Lung (tissue), 12 donors: Measurements from ENCODE around the gene LMF2. TPM values are rescaled to one million over a fixed set of nuclear protein-coding genes. Genes with fewer than 3 reads are reported as not detected.

Experiments used
- ATAC-seq: fragments of 200-7000 bp; cut with Tn5 transposase; one replicate; pipeline ENCODE4 v1.9.1; 2020; ENCODE audit warnings: moderate number of reproducible peaks; ENCODE audit not compliant: insufficient read depth, low FRiP score
- DNase-seq, 3 donors: peaks; one replicate each; pipeline ENCODE4 v3.0.0-alpha.2; 2013 to 2017
- H3K27ac ChIP-seq, 2 donors: one replicate each; pipeline ENCODE4 v1.5.1; 2013; ENCODE audit warnings: mild to moderate bottlenecking in 2 of 2, moderate library complexity in 2 of 2, control low read depth in 1 of 2, inconsistent platforms in 1 of 2, low read depth in 1 of 2, low read length in 1 of 2
- H3K27me3 ChIP-seq, 3 donors: one replicate each; pipeline ENCODE4 v1.5.1; 2013; ENCODE audit warnings: low read length in 2 of 3; ENCODE audit not compliant: control insufficient read depth in 3 of 3, insufficient read depth in 3 of 3
- H3K36me3 ChIP-seq, 4 donors: one replicate each; pipeline ENCODE4 v1.5.1; 2013; ENCODE audit warnings: low read length in 4 of 4, mild to moderate bottlenecking in 1 of 4, moderate library complexity in 1 of 4; ENCODE audit not compliant: control insufficient read depth in 4 of 4, insufficient read depth in 4 of 4
- H3K4me1 ChIP-seq, 5 donors: one replicate each; pipeline ENCODE4 v1.5.1; 2013; ENCODE audit warnings: low read length in 5 of 5, mild to moderate bottlenecking in 2 of 5, moderate library complexity in 1 of 5; ENCODE audit not compliant: control insufficient read depth in 5 of 5, insufficient read depth in 5 of 5
- H3K4me3 ChIP-seq: one replicate; pipeline ENCODE4 v1.5.1; 2013; ENCODE audit warnings: mild to moderate bottlenecking, control low read depth, moderate library complexity
- H3K9ac ChIP-seq, 2 donors: one replicate each; pipeline ENCODE4 v1.5.1; 2013; ENCODE audit warnings: low read length in 2 of 2, control low read depth in 1 of 2; ENCODE audit not compliant: insufficient read depth in 1 of 2
- H3K9me3 ChIP-seq, 4 donors: one replicate each; pipeline ENCODE4 v1.5.1; 2013; ENCODE audit warnings: low read length in 3 of 4, mild to moderate bottlenecking in 1 of 4, moderate library complexity in 1 of 4; ENCODE audit not compliant: control insufficient read depth in 4 of 4, insufficient read depth in 3 of 4
- WGBS, 2 donors: extraction: QIAGEN DNeasy Blood & Tissue Kit; methylation state at CpG; one replicate each; pipeline ENCODE4 v1.1.7; 2013; 5-methylcytosine and 5-hydroxymethylcytosine counted together
- polyA plus RNA-seq, 2 donors: library from polyadenylated mRNA; stranded (reverse); fragments of 200-250 nt; gene quantifications; one replicate each; pipeline ENCODE4 v1.2.1, GENCODE V29; 2013
- total RNA-seq, 2 donors: library from RNA; depleted of rRNA in 1 of 2; stranded (reverse); fragments of >200 nt in 1 of 2; gene quantifications; one replicate each; pipeline ENCODE4 v1.2.1, GENCODE V29; 2014 to 2021
- TF ChIP-seq, protein P1 (sequence below): IDR thresholded peaks from 2 replicates; pipeline ENCODE4 v1.5.1; 2012; ENCODE audit warnings: mild to moderate bottlenecking; ENCODE audit errors: control extremely low read depth, extremely low read depth
- donor health status: control.
- donor health status: control.
- donor health status: Bipolar disorder and iron deficiency.
- donor health status: healthy.
- donor health status: DM: yes; HTN: yes; CAD: no.

Gene LMF2
- total and polyA plus RNA-seq, 4 donors, result 29.8 to 84.6 (median 50.4) TPM

DNA sequence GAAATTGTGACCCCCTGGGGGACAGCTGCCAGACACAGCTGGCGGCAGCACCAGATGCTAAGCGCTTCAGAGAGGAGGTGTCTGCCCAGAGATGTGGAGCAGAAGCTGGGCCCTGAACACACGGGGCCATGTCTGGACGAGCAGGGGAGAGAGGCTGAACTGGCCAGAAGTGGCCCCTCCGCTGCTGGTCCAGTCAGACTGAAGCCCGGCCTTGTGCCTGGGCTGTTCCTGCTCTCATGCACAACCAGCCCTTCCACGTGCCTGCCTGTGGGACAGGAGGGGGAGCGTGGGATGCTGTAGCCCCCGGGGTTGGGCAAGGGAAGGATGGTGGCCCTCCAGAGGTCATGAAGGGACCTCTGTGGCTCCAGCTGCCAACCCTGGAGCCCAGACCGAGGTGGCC is 24.4 kb downstream of the LMF2 start:
- ATAC-seq, result no peak
- Histone ChIP-seq H3K9ac (no peak overlapping the region), H3K9me3 (no peaks in the 10 kb centered on the region), H3K4me1 (peaks cover 0 to 5% (median 0%) of the 10 kb centered on the region in 5 donors), H3K4me3 (no peak overlapping the region), H3K27me3 (peaks cover 0 to 37% (median 20%) of the 10 kb centered on the region in 3 donors), H3K27ac (no peak overlapping the region), H3K36me3 (no peaks in the 10 kb centered on the region)
- 86% methylated on average over 9 to 10 of the region's 10 CpGs for WGBS, 2 donors
- no peak for DNase-seq
- TF ChIP-seq, protein P1, sequence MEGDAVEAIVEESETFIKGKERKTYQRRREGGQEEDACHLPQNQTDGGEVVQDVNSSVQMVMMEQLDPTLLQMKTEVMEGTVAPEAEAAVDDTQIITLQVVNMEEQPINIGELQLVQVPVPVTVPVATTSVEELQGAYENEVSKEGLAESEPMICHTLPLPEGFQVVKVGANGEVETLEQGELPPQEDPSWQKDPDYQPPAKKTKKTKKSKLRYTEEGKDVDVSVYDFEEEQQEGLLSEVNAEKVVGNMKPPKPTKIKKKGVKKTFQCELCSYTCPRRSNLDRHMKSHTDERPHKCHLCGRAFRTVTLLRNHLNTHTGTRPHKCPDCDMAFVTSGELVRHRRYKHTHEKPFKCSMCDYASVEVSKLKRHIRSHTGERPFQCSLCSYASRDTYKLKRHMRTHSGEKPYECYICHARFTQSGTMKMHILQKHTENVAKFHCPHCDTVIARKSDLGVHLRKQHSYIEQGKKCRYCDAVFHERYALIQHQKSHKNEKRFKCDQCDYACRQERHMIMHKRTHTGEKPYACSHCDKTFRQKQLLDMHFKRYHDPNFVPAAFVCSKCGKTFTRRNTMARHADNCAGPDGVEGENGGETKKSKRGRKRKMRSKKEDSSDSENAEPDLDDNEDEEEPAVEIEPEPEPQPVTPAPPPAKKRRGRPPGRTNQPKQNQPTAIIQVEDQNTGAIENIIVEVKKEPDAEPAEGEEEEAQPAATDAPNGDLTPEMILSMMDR, result no peak

DNA sequence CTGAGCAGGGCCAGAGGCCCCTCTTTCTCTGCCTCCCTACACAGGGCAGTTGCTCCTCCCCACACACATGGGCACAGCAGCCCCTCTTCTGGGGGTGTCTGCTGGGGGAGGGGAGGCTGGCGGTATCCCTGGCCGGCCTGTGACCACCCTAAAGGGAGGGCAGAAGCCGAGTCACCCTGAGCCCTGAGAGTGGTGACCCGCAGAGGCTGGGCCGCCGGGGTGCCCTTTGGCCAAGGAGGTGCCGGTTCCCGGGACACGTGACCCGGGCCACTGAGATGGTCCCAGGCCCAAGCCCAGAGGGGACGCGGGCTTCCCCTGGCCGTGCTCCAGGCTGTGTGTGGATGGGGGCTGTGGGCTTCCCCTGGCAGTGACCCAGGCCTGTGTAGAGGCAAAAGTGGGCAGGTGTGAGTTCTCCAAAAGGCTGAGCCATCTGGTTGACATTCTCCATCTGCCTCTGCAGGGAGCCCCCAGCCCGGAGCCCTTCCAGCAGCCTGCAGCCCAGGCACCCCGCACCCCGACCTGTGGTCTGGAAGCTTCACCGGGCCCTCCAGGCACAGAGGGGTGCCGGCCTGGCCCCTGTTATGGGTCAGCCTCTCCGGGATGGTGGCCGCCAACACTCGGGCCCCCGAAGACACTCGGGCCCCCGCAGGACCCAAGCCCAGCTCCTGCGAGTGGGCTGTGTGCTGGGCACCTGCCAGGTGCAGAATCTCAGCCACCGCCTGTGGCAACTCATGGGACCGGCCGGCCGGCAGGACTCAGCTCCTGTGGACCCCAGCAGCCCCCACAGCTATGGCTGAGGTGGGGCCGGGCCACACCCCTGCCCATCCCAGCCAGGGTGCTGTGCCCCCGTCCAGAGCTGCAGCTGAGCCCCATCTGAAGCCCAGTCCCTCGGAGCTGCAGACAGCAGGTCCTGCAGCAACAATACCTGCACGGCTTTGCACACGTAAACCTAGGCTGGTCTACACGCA is 25.1 kb downstream of the LMF2 start:
- 70 to 73% methylated on average over 34 to 35 of the region's 35 CpGs for WGBS, 2 donors
- no peaks in the 10 kb centered on the region for H3K9me3 ChIP-seq
- H3K36me3 ChIP-seq, result no peaks in the 10 kb centered on the region
- H3K27ac ChIP-seq, result no peak overlapping the region
- ATAC-seq, result no peak
- peaks cover 0 to 37% (median 20%) of the 10 kb centered on the region in 3 donors for H3K27me3 ChIP-seq
- no peak overlapping the region for H3K9ac ChIP-seq
- no peak for DNase-seq
- H3K4me1 ChIP-seq, result peaks cover 0 to 5% (median 0%) of the 10 kb centered on the region in 5 donors
- TF ChIP-seq, protein P1, result no peak
- H3K4me3 ChIP-seq, result peak overlapping the region; percentile 29

DNA sequence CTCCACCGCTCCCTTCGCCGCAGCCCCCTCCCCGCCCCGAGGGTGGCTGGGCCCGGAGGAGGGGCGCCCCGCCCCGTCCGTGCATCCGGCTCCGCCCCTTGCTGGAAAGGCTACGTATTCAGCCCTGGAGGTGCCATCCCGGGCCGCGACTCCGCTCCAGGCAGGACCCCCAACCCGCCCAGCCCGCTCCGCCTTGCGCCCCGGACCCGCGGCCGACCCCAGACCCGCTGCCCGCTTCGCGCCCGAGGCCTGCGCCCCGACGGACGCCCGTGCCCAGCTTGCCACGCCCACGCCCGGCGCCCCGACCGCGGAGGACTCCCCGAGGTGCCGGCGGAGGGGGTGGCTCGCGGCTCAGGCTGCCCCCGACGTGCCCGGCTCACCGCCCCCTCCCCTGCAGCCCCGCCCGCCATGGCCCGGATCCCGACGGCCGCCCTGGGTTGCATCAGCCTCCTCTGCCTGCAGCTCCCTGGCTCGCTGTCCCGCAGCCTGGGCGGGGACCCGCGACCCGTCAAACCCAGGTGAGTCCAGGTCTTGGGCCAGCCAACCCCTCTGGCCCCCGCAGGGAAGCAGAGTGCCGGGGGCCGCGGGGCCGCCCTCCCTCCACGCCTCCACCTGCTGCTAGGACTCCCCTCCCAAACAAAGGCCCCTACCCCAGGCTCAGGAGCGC is 25.9 kb downstream of the LMF2 start, which contains the start of gene ADM2:
Gene ADM2, plus strand, starts transcription at position 104 of the 667 bp plus-strand sequence. Its CDS starts 305 bp downstream, at position 409.
- peak; percentile 37 for ATAC-seq
- no peaks in the 10 kb centered on the region for H3K9me3 ChIP-seq
- TF ChIP-seq, protein P1, result no peak
- H3K4me3 ChIP-seq, result peak within 1 kb of the TSS; percentile 29
- H3K27me3 ChIP-seq, result peaks cover 0 to 37% (median 20%) of the 10 kb centered on the region in 3 donors
- WGBS, 2 donors, result 4 to 5% methylated on average over 36 to 70 of the region's 70 CpGs
- no peak within 1 kb of the TSS for H3K27ac ChIP-seq
- DNase-seq, result peak; percentile 19 to 44 (median 39)
- H3K9ac ChIP-seq, result no peak within 1 kb of the TSS
- peaks cover 0 to 5% (median 0%) of the 10 kb centered on the region in 5 donors for H3K4me1 ChIP-seq
- H3K36me3 ChIP-seq, result no peaks in the 10 kb centered on the region
